ENCODE measurements around the gene COL8A1. TPM values are rescaled to one million over a fixed set of nuclear protein-coding genes. Genes with fewer than 3 reads are reported as not detected.

COL8A1 gene
- total RNA-seq, 1 donor from 2014 or later: 0.09 TPM

GRCh38 chr3:99659951-99660350 is 21.6 kb downstream of the COL8A1 start:
- peaks cover 11% of the 10 kb centered on the region for H3K27me3 Mint-ChIP-seq
- DNase-seq: no peak
- intact Hi-C loops (cut with micrococcal nuclease): no loop called here
- ChIA-PET CTCF (no interaction called here), POLR2A (no interaction called here)
- H3K4me3 Mint-ChIP-seq: no peak overlapping the region
- no peak for ATAC-seq (ENCODE audit: low read depth)
- no peak overlapping the region for H3K27ac Mint-ChIP-seq
- no peak for TF ChIP-seq CTCF (IDR thresholded peaks at IDR 0.05)
- no peaks in the 10 kb centered on the region for H3K4me1 Mint-ChIP-seq
- no peaks in the 10 kb centered on the region for H3K9me3 Mint-ChIP-seq
- no peaks in the 10 kb centered on the region for H3K36me3 Mint-ChIP-seq (ENCODE audit: low read depth)

- DNase-seq (no peak), ATAC-seq (ENCODE audit: low read depth) (no peak)
- ChIA-PET POLR2A (no interaction called here), CTCF (no interaction called here)
- Mint-ChIP-seq H3K4me1 (no peaks in the 10 kb centered on the region), H3K9me3 (no peaks in the 10 kb centered on the region), H3K27ac (no peak overlapping the region), H3K4me3 (no peak overlapping the region), H3K27me3 (peaks cover 11% of the 10 kb centered on the region), H3K36me3 (ENCODE audit: low read depth) (no peaks in the 10 kb centered on the region)
- no peak for TF ChIP-seq CTCF (IDR thresholded peaks at IDR 0.05)
- intact Hi-C loops (cut with micrococcal nuclease): no loop called here
Measured at GRCh38 chr3:99662838-99663570, 24.6 kb downstream of the COL8A1 start.

- POLR2A ChIA-PET: no interaction called here
- intact Hi-C loops (cut with micrococcal nuclease): no loop called here
- Mint-ChIP-seq H3K4me3 (no peak overlapping the region), H3K27ac (no peak overlapping the region), H3K4me1 (no peaks in the 10 kb centered on the region), H3K9me3 (no peaks in the 10 kb centered on the region), H3K27me3 (peaks cover 5% of the 10 kb centered on the region), H3K36me3 (ENCODE audit: low read depth) (no peaks in the 10 kb centered on the region)
- ATAC-seq (ENCODE audit: low read depth) (no peak), DNase-seq (no peak)
- no peak for TF ChIP-seq CTCF (IDR thresholded peaks at IDR 0.05)
- CTCF ChIA-PET: no interaction called here
Measured at GRCh38 chr3:99663977-99664376, 25.6 kb downstream of the COL8A1 start.

GRCh38 chr3:99665017-99665416 is 26.6 kb downstream of the COL8A1 start:
- H3K9me3 Mint-ChIP-seq: no peaks in the 10 kb centered on the region
- peaks cover 5% of the 10 kb centered on the region for H3K27me3 Mint-ChIP-seq
- TF ChIP-seq CTCF (IDR thresholded peaks at IDR 0.05): no peak
- ATAC-seq (ENCODE audit: low read depth) (no peak), DNase-seq (no peak)
- no peak overlapping the region for H3K27ac Mint-ChIP-seq
- no peak overlapping the region for H3K4me3 Mint-ChIP-seq
- ChIA-PET CTCF (no interaction called here), POLR2A (no interaction called here)
- no peaks in the 10 kb centered on the region for H3K4me1 Mint-ChIP-seq
- H3K36me3 Mint-ChIP-seq (ENCODE audit: low read depth): no peaks in the 10 kb centered on the region
- intact Hi-C loops (cut with micrococcal nuclease): no loop called here

GRCh38 chr3:99666201-99666600 is 27.8 kb downstream of the COL8A1 start:
- CTCF ChIA-PET: no interaction called here
- Mint-ChIP-seq H3K4me1 (no peaks in the 10 kb centered on the region), H3K9me3 (no peaks in the 10 kb centered on the region), H3K36me3 (ENCODE audit: low read depth) (no peaks in the 10 kb centered on the region), H3K27ac (no peak overlapping the region), H3K4me3 (no peak overlapping the region), H3K27me3 (peaks cover 5% of the 10 kb centered on the region)
- ATAC-seq (ENCODE audit: low read depth): no peak
- TF ChIP-seq CTCF (IDR thresholded peaks at IDR 0.05): no peak
- no peak for DNase-seq
- POLR2A ChIA-PET: no interaction called here
- intact Hi-C loops (cut with micrococcal nuclease): no loop called here

Measured in activated B cell treated with CpG ODN at 0.5 μM for 24 hours (primary cell).